ENCODE measurements around the gene VDAC1.
"Not testable (repeated sequence)": the region's sequence is repeated elsewhere in the genome, so short reads cannot be mapped to it uniquely, and the experiment has no call there.

The VDAC1 gene

DNA sequence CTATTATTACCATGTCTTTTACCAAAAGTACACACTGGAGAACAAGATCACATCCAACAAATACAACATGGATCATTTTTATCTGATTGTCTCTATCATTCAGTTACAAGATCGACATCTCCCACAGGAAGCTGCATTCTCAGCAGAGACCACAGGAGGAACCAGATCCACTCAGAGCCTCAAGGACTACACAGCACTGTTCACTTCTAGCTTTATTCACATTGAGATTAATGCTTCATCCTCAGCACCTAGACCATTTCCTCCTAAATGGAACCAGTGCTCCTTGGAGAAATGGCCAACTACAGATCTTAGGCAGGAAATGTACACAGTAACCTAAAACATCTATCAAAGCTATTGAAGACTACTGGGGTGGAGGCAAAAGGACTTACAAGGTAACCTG is 23.1 kb downstream of the VDAC1 start:
- peak overlapping the region; percentile 53 for H3K27ac ChIP-seq
- TF ChIP-seq, protein P1, sequence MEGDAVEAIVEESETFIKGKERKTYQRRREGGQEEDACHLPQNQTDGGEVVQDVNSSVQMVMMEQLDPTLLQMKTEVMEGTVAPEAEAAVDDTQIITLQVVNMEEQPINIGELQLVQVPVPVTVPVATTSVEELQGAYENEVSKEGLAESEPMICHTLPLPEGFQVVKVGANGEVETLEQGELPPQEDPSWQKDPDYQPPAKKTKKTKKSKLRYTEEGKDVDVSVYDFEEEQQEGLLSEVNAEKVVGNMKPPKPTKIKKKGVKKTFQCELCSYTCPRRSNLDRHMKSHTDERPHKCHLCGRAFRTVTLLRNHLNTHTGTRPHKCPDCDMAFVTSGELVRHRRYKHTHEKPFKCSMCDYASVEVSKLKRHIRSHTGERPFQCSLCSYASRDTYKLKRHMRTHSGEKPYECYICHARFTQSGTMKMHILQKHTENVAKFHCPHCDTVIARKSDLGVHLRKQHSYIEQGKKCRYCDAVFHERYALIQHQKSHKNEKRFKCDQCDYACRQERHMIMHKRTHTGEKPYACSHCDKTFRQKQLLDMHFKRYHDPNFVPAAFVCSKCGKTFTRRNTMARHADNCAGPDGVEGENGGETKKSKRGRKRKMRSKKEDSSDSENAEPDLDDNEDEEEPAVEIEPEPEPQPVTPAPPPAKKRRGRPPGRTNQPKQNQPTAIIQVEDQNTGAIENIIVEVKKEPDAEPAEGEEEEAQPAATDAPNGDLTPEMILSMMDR (conservative IDR thresholded peaks at IDR 0.05): peak; percentile 54

- H3K27ac ChIP-seq: peak overlapping the region; percentile 53; the same call in 1 of the 2 replicates
Measured at GRCh38 chr5:133980652-133981051, 24.1 kb downstream of the VDAC1 start.

DNA sequence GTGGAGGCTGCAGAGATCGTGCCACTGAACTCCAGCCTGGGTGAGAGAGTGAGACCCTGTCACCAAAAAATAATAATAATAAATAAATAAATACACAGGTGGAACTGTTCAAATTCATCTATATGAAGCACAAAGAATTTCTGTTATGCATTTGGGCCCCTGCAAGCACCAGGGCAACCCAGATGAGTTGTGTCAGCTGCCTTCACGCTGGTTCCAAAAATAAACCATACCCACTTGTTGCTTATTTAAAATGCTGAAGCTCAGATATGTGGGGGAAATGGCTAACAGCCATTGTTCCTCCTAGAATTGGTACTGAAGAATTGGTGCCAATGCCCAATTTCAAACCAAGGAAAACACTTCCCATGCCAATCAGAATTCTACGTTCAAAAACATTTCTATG is 25.8 kb downstream of the VDAC1 start:
- TF ChIP-seq, protein P1 (conservative IDR thresholded peaks at IDR 0.05): no peak
- H3K27ac ChIP-seq: no peak overlapping the region

More at GRCh38 chr5:133980652-133981051, 24.1 kb downstream of the VDAC1 start:
- TF ChIP-seq, protein P1 (conservative IDR thresholded peaks at IDR 0.05): no peak

- TF ChIP-seq, protein P1 (conservative IDR thresholded peaks at IDR 0.05): no peak
Measured at GRCh38 chr5:133977858-133978257, 26.9 kb downstream of the VDAC1 start.

DNA sequence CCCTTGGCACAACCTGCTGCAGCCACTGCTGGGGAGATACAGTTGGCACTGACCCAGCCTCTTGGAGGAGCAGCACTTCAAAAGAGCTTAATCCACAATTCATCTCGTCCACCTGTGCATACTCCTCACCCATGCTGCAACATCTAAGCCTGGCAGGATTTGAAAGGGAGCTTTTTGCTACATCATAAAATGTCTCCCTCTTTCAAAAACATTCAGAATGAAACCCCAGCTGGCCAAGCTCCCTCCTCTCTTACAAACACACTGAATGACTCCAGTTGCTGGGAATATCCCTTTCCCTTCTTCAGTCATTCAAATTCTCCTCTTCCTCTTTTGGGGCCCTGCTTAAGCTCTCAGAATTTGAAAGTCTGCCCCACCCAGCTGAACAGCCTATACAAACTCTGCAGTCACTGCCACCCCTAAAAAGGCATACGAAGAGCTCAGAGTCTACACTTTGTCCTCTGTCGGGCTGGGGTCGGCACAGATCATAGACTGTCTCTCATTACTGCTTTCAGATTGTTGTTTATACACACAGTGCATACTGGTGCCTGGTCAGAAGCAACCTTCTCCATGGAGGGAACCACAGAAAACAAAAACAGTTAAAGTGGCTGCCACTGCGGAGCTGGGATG is 27.5 kb downstream of the VDAC1 start:
- H3K27ac ChIP-seq: no peak overlapping the region
- TF ChIP-seq, protein P1 (conservative IDR thresholded peaks at IDR 0.05): no peak

More at GRCh38 chr5:133977858-133978257, 26.9 kb downstream of the VDAC1 start:
- no peak overlapping the region for H3K27ac ChIP-seq

- H3K27ac ChIP-seq: not testable (repeated sequence)
Measured at GRCh38 chr5:133975546-133975945, 29.2 kb downstream of the VDAC1 start.

DNA sequence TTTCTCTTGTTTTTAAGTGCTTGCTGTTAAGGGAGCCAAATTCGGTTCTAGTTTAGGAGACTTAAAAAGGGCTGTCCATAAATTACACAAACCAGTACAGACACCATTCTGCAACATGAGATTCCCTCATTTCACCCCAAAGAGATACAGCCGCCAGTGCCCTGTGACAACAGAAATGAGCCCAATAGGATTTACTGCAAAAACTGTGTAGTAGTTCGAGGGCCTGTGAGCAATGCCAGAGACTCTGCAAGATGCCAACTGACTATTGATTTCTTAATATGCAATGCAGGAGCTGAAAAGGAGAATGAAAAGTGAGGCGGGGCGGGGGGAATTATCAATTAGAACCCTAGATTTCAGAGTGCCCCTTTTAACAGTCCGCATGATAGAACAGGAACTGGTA is 30.6 kb downstream of the VDAC1 start:
- H3K27ac ChIP-seq: no peak overlapping the region
- TF ChIP-seq, protein P1 (conservative IDR thresholded peaks at IDR 0.05): no peak

- TF ChIP-seq, protein P1 (conservative IDR thresholded peaks at IDR 0.05): no peak
- H3K27ac ChIP-seq: no peak overlapping the region
Measured at GRCh38 chr5:133970325-133970909, 34.4 kb downstream of the VDAC1 start.

Data from VCaP (cell line).